LNCAP (cell line): Measurements from ENCODE around the gene GPC3.

Experiments used
- CTCF ChIP-seq: fragments of 450-650 bp; IDR thresholded peaks from 2 replicates; pipeline ENCODE4 v1.5.1; 2017; ENCODE audit warnings: mild to moderate bottlenecking

GPC3 gene

GRCh38 chrX:133514486-133514885 lies 470.9 kb downstream of the GPC3 start:
- TF ChIP-seq CTCF = no peak

GRCh38 chrX:133513123-133513522 lies 472.3 kb downstream of the GPC3 start:
- no peak for TF ChIP-seq CTCF

- no peak for TF ChIP-seq CTCF
These were observed 474.4 kb downstream of the GPC3 start for GRCh38 chrX:133511041-133511440.

- no peak for TF ChIP-seq CTCF
These were observed 488.0 kb downstream of the GPC3 start for GRCh38 chrX:133497356-133497755.

GRCh38 chrX:133495464-133496391 lies 489.7 kb downstream of the GPC3 start:
- TF ChIP-seq CTCF = no peak

GRCh38 chrX:133493366-133493765 lies 492.0 kb downstream of the GPC3 start:
- TF ChIP-seq CTCF = no peak

GRCh38 chrX:133490955-133491354 lies 494.4 kb downstream of the GPC3 start:
- no peak for TF ChIP-seq CTCF
